Medulla oblongata (tissue), 1 donor: Measurements from ENCODE around the gene THEM4.
A peak's percentile ranks its signal among the peaks of the same experiment; 100 is the strongest.
"Not testable (repeated sequence)": the region's sequence is repeated elsewhere in the genome, so short reads cannot be mapped to it uniquely, and the experiment has no call there.

ENCODE experiments used
- DNase-seq: peaks from one replicate; pipeline ENCODE4 v3.0.0-alpha.2; 2015; ENCODE audit errors: extremely low spot score

THEM4 gene

GRCh38 chr1:151859891-151860293 lies 49.4 kb downstream of the THEM4 start:
- no peak for DNase-seq

- DNase-seq = no peak
Observed at GRCh38 chr1:151858886-151859665, 50.2 kb downstream of the THEM4 start.

- DNase-seq = no peak
Observed at GRCh38 chr1:151858030-151858746, 51.1 kb downstream of the THEM4 start.

GRCh38 chr1:151855933-151856332 lies 53.4 kb downstream of the THEM4 start:
- no peak for DNase-seq

GRCh38 chr1:151855516-151855915 lies 53.8 kb downstream of the THEM4 start:
- not testable (repeated sequence) for DNase-seq

GRCh38 chr1:151854658-151855057 lies 54.7 kb downstream of the THEM4 start:
- DNase-seq = no peak

- DNase-seq = no peak
Observed at GRCh38 chr1:151853411-151853943, 55.8 kb downstream of the THEM4 start, which contains the start of gene THEM5. THEM5 (minus strand) TSS chr1:151853712; CDS start chr1:151853565, 147 bp downstream.

- no peak for DNase-seq
Observed at GRCh38 chr1:151852733-151853132, 56.6 kb downstream of the THEM4 start.

- DNase-seq = no peak
Observed at GRCh38 chr1:151851886-151852285, 57.4 kb downstream of the THEM4 start.

GRCh38 chr1:151849871-151850270 lies 59.4 kb downstream of the THEM4 start:
- no peak for DNase-seq

GRCh38 chr1:151849126-151849525 lies 60.2 kb downstream of the THEM4 start:
- no peak for DNase-seq

- no peak for DNase-seq
Observed at GRCh38 chr1:151847867-151848596, 61.3 kb downstream of the THEM4 start.

GRCh38 chr1:151846686-151847237 lies 62.5 kb downstream of the THEM4 start:
- DNase-seq = no peak

GRCh38 chr1:151846062-151846568 lies 63.2 kb downstream of the THEM4 start:
- no peak for DNase-seq

GRCh38 chr1:151843398-151843797 lies 65.9 kb downstream of the THEM4 start:
- DNase-seq = no peak

GRCh38 chr1:151841141-151841540 lies 68.2 kb downstream of the THEM4 start:
- peak; percentile 54 for DNase-seq

GRCh38 chr1:151840421-151840820 lies 68.9 kb downstream of the THEM4 start:
- peak; percentile 34 for DNase-seq

GRCh38 chr1:151839457-151840403 lies 69.6 kb downstream of the THEM4 start, which contains the start of gene C2CD4D:
C2CD4D (minus strand) TSS chr1:151839820; CDS start chr1:151838989, 831 bp downstream.
- peak; percentile 93 for DNase-seq

GRCh38 chr1:151839082-151839412 lies 70.3 kb downstream of the THEM4 start:
- DNase-seq = no peak
